ENCODE data around the gene UVSSA. TPM values are rescaled to one million over a fixed set of nuclear protein-coding genes. Genes with fewer than 3 reads are reported as not detected.
A peak's percentile ranks its signal among the peaks of the same experiment; 100 is the strongest.

UVSSA gene
- total and polyA plus RNA-seq, 2 donors (not counting 1 experiment from before 2014, with no cell fraction given) = 34.6 to 40.5 TPM

- Histone ChIP-seq H3K4me2 (replicated peaks; ENCODE audit: low read depth, low read length, poor library complexity, severe bottlenecking) (peak overlapping the region; percentile 85), H3K9ac (ENCODE audit: low read length) (peak overlapping the region; percentile 77), H3K27me3 (replicated peaks in 1 of 4; ENCODE audit: control extremely low read depth in 1 of 4, control insufficient read depth in 3 of 4, insufficient read depth in 4 of 4, low read length in 3 of 4) (no peaks in the 10 kb centered on the region), H3K4me3 (ENCODE audit: control extremely low read depth in 1 of 5, extremely low read depth in 1 of 5, insufficient read depth in 1 of 5, low read depth in 2 of 5, low read length in 4 of 5) (peak overlapping the region; percentile 26 to 86 (median 80)), H3K9me3 (ENCODE audit: control extremely low read depth in 1 of 3, control insufficient read depth in 2 of 3, insufficient read depth in 1 of 3, low read length in 2 of 3) (no peaks in the 10 kb centered on the region), H2AFZ (ENCODE audit: insufficient read depth, low read depth, low read length, poor library complexity, severe bottlenecking) (peak overlapping the region; percentile 85), H3K36me3 (replicated peaks in 1 of 2; ENCODE audit: control extremely low read depth in 1 of 2, control insufficient read depth in 1 of 2, extremely low read depth in 1 of 2, insufficient read depth in 2 of 2, low read length in 1 of 2) (peaks cover 0 to 9% of the 10 kb centered on the region in 2 experiments), H3K27ac (ENCODE audit: low read length in 2 of 2) (peak overlapping the region; percentile 76 to 89), H4K20me1 (ENCODE audit: control insufficient read depth, insufficient read depth, low read length, poor library complexity, severe bottlenecking) (no peaks in the 10 kb centered on the region), H3K4me1 (ENCODE audit: control insufficient read depth in 2 of 2, insufficient read depth in 2 of 2, low read length in 2 of 2) (peaks cover 12 to 22% of the 10 kb centered on the region in 2 donors), H3K79me2 (ENCODE audit: control insufficient read depth, insufficient read depth, low read length) (peaks cover 12% of the 10 kb centered on the region)
- peak; percentile 10 for TF ChIP-seq CTCF (IDR thresholded peaks at IDR 0.05)
- no peak for TF ChIP-seq EZH2 (IDR thresholded peaks at IDR 0.05; ENCODE audit: borderline replicate concordance, insufficient read depth, low read depth, low read length, poor library complexity, severe bottlenecking)
- Mint-ChIP-seq H3K27me3 (no peaks in the 10 kb centered on the region), H3K4me3 (peak overlapping the region; percentile 92), H3K27ac (peak overlapping the region; percentile 96), H3K4me1 (peaks cover 28% of the 10 kb centered on the region), H3K9me3 (ENCODE audit: insufficient read depth) (no peaks in the 10 kb centered on the region)
- ChIA-PET CTCF (interaction anchor here (0.5 to 2.5 kb wide), 8 partner anchors 10 to 604 kb away, joined by 3 to 23 read pairs (median 8); partner anchors contain the start of gene CTBP1), POLR2A (interaction anchor here (0.6 to 3.0 kb wide), 6 partner anchors 56 to 179 kb away, joined by 3 to 41 read pairs (median 4); partner anchors contain the start of genes CTBP1 and MAEA)
- ATAC-seq (ENCODE audit: low read depth) (peak; percentile 15), DNase-seq (no peak)
- WGBS (ENCODE audit: insufficient coverage) = under 1% methylated on average over 72 of the region's 76 CpGs
- intact Hi-C loops (cut with micrococcal nuclease) = loop anchor here (2.0 kb wide), 2 partner anchors 335 to 565 kb away; partner anchors contain the start of gene FGFRL1
Measured at GRCh38 chr4:1345903-1346780, 866 bp upstream of the UVSSA start.

Measured in B cell (primary cell).